Activated CD4-positive, CD25-positive, alpha-beta regulatory T cell treated with anti-CD3 and anti-CD28 coated beads, Interleukin-2, amount 50 U/mL, for 72 hours (primary cell): ENCODE data around the gene VAC14.

Experiments
- DNase-seq: peaks from one replicate; pipeline ENCODE4 v3.0.0; 2021

The VAC14 gene

GRCh38 chr16:70689035-70689969, 111.7 kb downstream of the VAC14 start:
- DNase-seq = no peak

- DNase-seq = no peak
Measured at GRCh38 chr16:70688246-70688742, 112.7 kb downstream of the VAC14 start.

GRCh38 chr16:70687671-70688245, 113.2 kb downstream of the VAC14 start:
- DNase-seq = no peak

GRCh38 chr16:70687102-70687511, 113.9 kb downstream of the VAC14 start:
- no peak for DNase-seq

- no peak for DNase-seq
Measured at GRCh38 chr16:70686376-70687101, 114.4 kb downstream of the VAC14 start.

GRCh38 chr16:70685938-70686375, 115.0 kb downstream of the VAC14 start, which contains the start of gene MTSS2:
TSS of gene MTSS2 (minus strand) at chr16:70686053. CDS start at chr16:70685791, 262 bp downstream.
- DNase-seq = no peak

- DNase-seq = no peak
Measured at GRCh38 chr16:70685061-70685937, 115.7 kb downstream of the VAC14 start.

- no peak for DNase-seq
Measured at GRCh38 chr16:70684146-70685060, 116.6 kb downstream of the VAC14 start.

- DNase-seq = no peak
Measured at GRCh38 chr16:70683146-70683944, 117.6 kb downstream of the VAC14 start.

- DNase-seq = no peak
Measured at GRCh38 chr16:70682239-70683145, 118.5 kb downstream of the VAC14 start.

GRCh38 chr16:70681382-70682238, 119.3 kb downstream of the VAC14 start:
- no peak for DNase-seq

GRCh38 chr16:70680495-70681381, 120.2 kb downstream of the VAC14 start:
- DNase-seq = no peak

- no peak for DNase-seq
Measured at GRCh38 chr16:70679671-70680494, 121.1 kb downstream of the VAC14 start.

GRCh38 chr16:70678898-70679670, 121.9 kb downstream of the VAC14 start:
- no peak for DNase-seq
